Measurements from ENCODE around the gene AK2. TPM values are rescaled to one million over a fixed set of nuclear protein-coding genes. Genes with fewer than 3 reads are reported as not detected.

Gene AK2
- total RNA-seq, 1 donor from 2014 or later: 126 TPM

- peaks cover 44% of the 10 kb centered on the region for H3K9me3 Mint-ChIP-seq (ENCODE audit: unreplicated experiment)
- H4K20me1 ChIP-seq (ENCODE audit: insufficient read depth, low read length): no peaks in the 10 kb centered on the region
- no peak overlapping the region for H2AFZ ChIP-seq (ENCODE audit: low read depth, low read length)
- H3K9ac ChIP-seq (ENCODE audit: low read length): no peak overlapping the region
- no peaks in the 10 kb centered on the region for H3K79me2 ChIP-seq (ENCODE audit: insufficient read depth, low read length)
- peak overlapping the region; percentile 87 for H3K27ac Mint-ChIP-seq (ENCODE audit: unreplicated experiment)
- FAIRE-seq (peak; percentile 55), DNase-seq (ENCODE audit: low read depth) (peak; percentile 98)
- peaks cover 12% of the 10 kb centered on the region for H3K4me1 Mint-ChIP-seq (ENCODE audit: low read depth, unreplicated experiment)
- H3K4me3 Mint-ChIP-seq (ENCODE audit: unreplicated experiment): no peak overlapping the region
- peak overlapping the region; percentile 54 for H3K4me2 ChIP-seq (ENCODE audit: low read length)
- peaks cover 7% of the 10 kb centered on the region for H3K9me3 ChIP-seq (ENCODE audit: insufficient read depth, low read depth, low read length)
- TF ChIP-seq EZH2 (IDR thresholded peaks at IDR 0.05; ENCODE audit: insufficient read depth, low read length) (no peak), CTCF (IDR thresholded peaks at IDR 0.05; ENCODE audit: insufficient read depth, low read depth, low read length) (no peak)
- H3K27me3 Mint-ChIP-seq (ENCODE audit: low read depth, unreplicated experiment): no peaks in the 10 kb centered on the region
- H3K36me3 ChIP-seq (ENCODE audit: insufficient read depth, low read length): no peaks in the 10 kb centered on the region
- H3K4me3 ChIP-seq (ENCODE audit: insufficient read depth, low read depth, low read length): no peak overlapping the region
- peaks cover 10% of the 10 kb centered on the region for H3K36me3 Mint-ChIP-seq (ENCODE audit: low read depth, unreplicated experiment)
- H3K27me3 ChIP-seq (ENCODE audit: insufficient read depth, low read length): no peaks in the 10 kb centered on the region
- peaks cover 12% of the 10 kb centered on the region for H3K4me1 ChIP-seq (ENCODE audit: insufficient read depth, low read length)
- H3K27ac ChIP-seq (ENCODE audit: low read depth, low read length): peak overlapping the region; percentile 36
Observed at GRCh38 chr1:33060579-33061083, 23.9 kb upstream of the AK2 start.

- Histone ChIP-seq H3K9ac (ENCODE audit: low read length) (no peak overlapping the region), H3K4me2 (ENCODE audit: low read length) (no peak overlapping the region), H3K4me1 (ENCODE audit: insufficient read depth, low read length) (peaks cover 12% of the 10 kb centered on the region), H3K4me3 (ENCODE audit: insufficient read depth, low read depth, low read length) (no peak overlapping the region), H2AFZ (ENCODE audit: low read depth, low read length) (no peak overlapping the region), H3K36me3 (ENCODE audit: insufficient read depth, low read length) (no peaks in the 10 kb centered on the region), H3K79me2 (ENCODE audit: insufficient read depth, low read length) (no peaks in the 10 kb centered on the region), H3K27me3 (ENCODE audit: insufficient read depth, low read length) (no peaks in the 10 kb centered on the region), H4K20me1 (ENCODE audit: insufficient read depth, low read length) (no peaks in the 10 kb centered on the region), H3K9me3 (ENCODE audit: insufficient read depth, low read depth, low read length) (no peaks in the 10 kb centered on the region), H3K27ac (ENCODE audit: low read depth, low read length) (no peak overlapping the region)
- Mint-ChIP-seq H3K9me3 (ENCODE audit: unreplicated experiment) (peaks cover 14% of the 10 kb centered on the region), H3K27ac (ENCODE audit: unreplicated experiment) (no peak overlapping the region), H3K4me3 (ENCODE audit: unreplicated experiment) (no peak overlapping the region), H3K4me1 (ENCODE audit: low read depth, unreplicated experiment) (peaks cover 16% of the 10 kb centered on the region), H3K36me3 (ENCODE audit: low read depth, unreplicated experiment) (peaks cover 3% of the 10 kb centered on the region), H3K27me3 (ENCODE audit: low read depth, unreplicated experiment) (no peaks in the 10 kb centered on the region)
- DNase-seq (ENCODE audit: low read depth) (no peak), FAIRE-seq (no peak)
- TF ChIP-seq EZH2 (IDR thresholded peaks at IDR 0.05; ENCODE audit: insufficient read depth, low read length): no peak
- no peak for TF ChIP-seq CTCF (IDR thresholded peaks at IDR 0.05; ENCODE audit: insufficient read depth, low read depth, low read length)
Observed at GRCh38 chr1:33057095-33057494, 20.4 kb upstream of the AK2 start.

GRCh38 chr1:33056426-33056825 is 19.7 kb upstream of the AK2 start:
- Histone ChIP-seq H3K9me3 (ENCODE audit: insufficient read depth, low read depth, low read length) (no peaks in the 10 kb centered on the region), H3K79me2 (ENCODE audit: insufficient read depth, low read length) (no peaks in the 10 kb centered on the region), H3K36me3 (ENCODE audit: insufficient read depth, low read length) (no peaks in the 10 kb centered on the region), H3K4me1 (ENCODE audit: insufficient read depth, low read length) (peaks cover 12% of the 10 kb centered on the region), H3K9ac (ENCODE audit: low read length) (no peak overlapping the region), H2AFZ (ENCODE audit: low read depth, low read length) (no peak overlapping the region), H3K27me3 (ENCODE audit: insufficient read depth, low read length) (no peaks in the 10 kb centered on the region), H3K27ac (ENCODE audit: low read depth, low read length) (no peak overlapping the region), H4K20me1 (ENCODE audit: insufficient read depth, low read length) (no peaks in the 10 kb centered on the region), H3K4me3 (ENCODE audit: insufficient read depth, low read depth, low read length) (no peak overlapping the region), H3K4me2 (ENCODE audit: low read length) (no peak overlapping the region)
- peaks cover 7% of the 10 kb centered on the region for H3K9me3 Mint-ChIP-seq (ENCODE audit: unreplicated experiment)
- peaks cover 16% of the 10 kb centered on the region for H3K4me1 Mint-ChIP-seq (ENCODE audit: low read depth, unreplicated experiment)
- no peaks in the 10 kb centered on the region for H3K27me3 Mint-ChIP-seq (ENCODE audit: low read depth, unreplicated experiment)
- H3K36me3 Mint-ChIP-seq (ENCODE audit: low read depth, unreplicated experiment): peaks cover 3% of the 10 kb centered on the region
- TF ChIP-seq CTCF (IDR thresholded peaks at IDR 0.05; ENCODE audit: insufficient read depth, low read depth, low read length): no peak
- TF ChIP-seq EZH2 (IDR thresholded peaks at IDR 0.05; ENCODE audit: insufficient read depth, low read length): no peak
- no peak for FAIRE-seq
- DNase-seq (ENCODE audit: low read depth): no peak
- no peak overlapping the region for H3K4me3 Mint-ChIP-seq (ENCODE audit: unreplicated experiment)
- H3K27ac Mint-ChIP-seq (ENCODE audit: unreplicated experiment): no peak overlapping the region

Measured in astrocyte (in vitro differentiated cells and primary cell).